Pancreas (tissue), 10 donors: ENCODE data around the gene THAP5. TPM values are rescaled to one million over a fixed set of nuclear protein-coding genes. Genes with fewer than 3 reads are reported as not detected.

ENCODE experiments used
- ATAC-seq, 4 donors: fragments of 200-7000 bp; cut with Tn5 transposase; one replicate each; pipeline versions ENCODE4 v1.8.0 to v1.9.1; 2020; ENCODE audit warnings: mild to moderate bottlenecking in 4 of 4, moderate library complexity in 4 of 4
- DNase-seq, 6 donors: peaks; one replicate each; pipeline ENCODE4 v3.0.0-alpha.2; 2020
- FAIRE-seq: peaks from 2 replicates; lab custom pipeline; 2012; peaks lifted over from hg19 to GRCh38; lab: Jason Lieb, UNC
- H3K27ac ChIP-seq, 4 donors: fragments of 200-600 bp; sonication (generic); 1 replicate in 3 of 4; 2 replicates in 1 of 4; pipeline versions ENCODE4 v1.5.0 to v1.8.0; 2020
- H3K27me3 ChIP-seq, 4 donors: fragments of 200-600 bp; one replicate each; pipeline ENCODE4 v1.8.0; 2021
- H3K36me3 ChIP-seq, 3 donors: fragments of 200-600 bp; sonication (generic) in 1 of 3; one replicate each; pipeline versions ENCODE4 v1.5.0 to v1.8.0; 2020 to 2021
- H3K4me1 ChIP-seq, 3 donors: fragments of 200-600 bp; one replicate each; pipeline ENCODE4 v1.8.0; 2021
- H3K4me3 ChIP-seq, 4 donors: fragments of 200-600 bp; sonication (generic) in 2 of 4; one replicate each; pipeline versions ENCODE4 v1.5.0 to v1.8.0; 2020 to 2021
- H3K9me3 ChIP-seq, 4 donors: fragments of 200-600 bp; one replicate each; pipeline ENCODE4 v1.8.0; 2021
- WGBS, 2 donors: extraction: QIAGEN DNeasy Blood & Tissue Kit; methylation state at CpG; one replicate each; pipeline ENCODE4 v1.1.7; 2013; 5-methylcytosine and 5-hydroxymethylcytosine counted together
- intact Hi-C, 3 donors: fragments of 100-400 bp; cut with DNase I; formaldehyde crosslinking; loops; one replicate each; pipeline versions ENCODE4 v1.11.1 to v1.14.2; 2022
- polyA plus RNA-seq, 2 donors: library from polyadenylated mRNA; stranded (reverse); fragments of 200-250 nt; gene quantifications; one replicate each; pipeline ENCODE4 v1.2.3, GENCODE V29; 2013
- total RNA-seq, 6 donors: library from RNA; stranded (reverse); fragmentation: NEBNext Ultra II Directional in 4 of 6; extraction: Animal tissue kit (Norgen Biotek cat#: 25700) in 4 of 6; gene quantifications; one replicate each; pipeline versions ENCODE4 v1.2.1 to v1.2.4, GENCODE V29; 2021 to 2023
- TF ChIP-seq, protein P1 (sequence below), 4 donors: fragments of 200-600 bp; sonication (generic) in 3 of 4; IDR thresholded peaks; one replicate each; pipeline versions ENCODE4 v1.5.0 to v1.8.0; 2021; ENCODE audit warnings: antibody characterized with exemption in 4 of 4
- donor health status: healthy with polysubstance abuse.
- donor health status: DM: no; HTN: no; CAD: no; lungs with moderate emphysema.
- donor health status: DM: no; HTN: no; CAD: no.
- donor health status: control.
- donor health status: control.
- donor health status: Bipolar disorder and iron deficiency.
- donor health status: DM: yes; HTN: yes; CAD: no.
- donor health status: DM: no; HTN: no; CAD: no.
- donor health status: DM: no; HTN: no; CAD: no.
- donor health status: DM: yes; HTN: yes; CAD: no.

The THAP5 gene
- total and polyA plus RNA-seq, 8 donors: 6.4 to 17.4 (median 11.7) TPM

DNA sequence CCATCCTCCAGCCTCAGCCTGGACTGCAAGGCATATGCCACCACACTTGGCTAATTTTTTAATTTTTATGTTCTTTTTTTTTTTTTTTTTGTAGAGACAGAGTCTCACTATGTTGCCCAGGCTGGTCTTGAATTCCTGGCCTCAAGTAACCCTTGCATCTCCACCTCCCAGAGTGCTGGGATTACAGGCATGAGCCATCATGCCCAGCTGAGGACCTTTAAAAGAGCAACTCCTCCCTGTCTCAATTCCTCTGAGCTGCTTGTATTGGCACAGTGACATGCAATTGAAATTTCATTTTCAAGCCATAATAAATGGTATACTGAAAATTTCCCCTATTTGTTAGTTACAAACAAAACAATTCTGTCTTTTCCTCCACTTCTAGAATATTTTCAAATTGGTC is 19.7 kb upstream of the THAP5 start:
- no peaks in the 10 kb centered on the region for H3K4me1 ChIP-seq
- H3K9me3 ChIP-seq: no peaks in the 10 kb centered on the region
- ATAC-seq (no peak), FAIRE-seq (no peak), DNase-seq (no peak)
- H3K27me3 ChIP-seq: no peaks in the 10 kb centered on the region
- intact Hi-C loops: no loop called here
- no peak overlapping the region for H3K4me3 ChIP-seq
- no peaks in the 10 kb centered on the region for H3K36me3 ChIP-seq
- H3K27ac ChIP-seq: no peak overlapping the region
- TF ChIP-seq, protein P1, sequence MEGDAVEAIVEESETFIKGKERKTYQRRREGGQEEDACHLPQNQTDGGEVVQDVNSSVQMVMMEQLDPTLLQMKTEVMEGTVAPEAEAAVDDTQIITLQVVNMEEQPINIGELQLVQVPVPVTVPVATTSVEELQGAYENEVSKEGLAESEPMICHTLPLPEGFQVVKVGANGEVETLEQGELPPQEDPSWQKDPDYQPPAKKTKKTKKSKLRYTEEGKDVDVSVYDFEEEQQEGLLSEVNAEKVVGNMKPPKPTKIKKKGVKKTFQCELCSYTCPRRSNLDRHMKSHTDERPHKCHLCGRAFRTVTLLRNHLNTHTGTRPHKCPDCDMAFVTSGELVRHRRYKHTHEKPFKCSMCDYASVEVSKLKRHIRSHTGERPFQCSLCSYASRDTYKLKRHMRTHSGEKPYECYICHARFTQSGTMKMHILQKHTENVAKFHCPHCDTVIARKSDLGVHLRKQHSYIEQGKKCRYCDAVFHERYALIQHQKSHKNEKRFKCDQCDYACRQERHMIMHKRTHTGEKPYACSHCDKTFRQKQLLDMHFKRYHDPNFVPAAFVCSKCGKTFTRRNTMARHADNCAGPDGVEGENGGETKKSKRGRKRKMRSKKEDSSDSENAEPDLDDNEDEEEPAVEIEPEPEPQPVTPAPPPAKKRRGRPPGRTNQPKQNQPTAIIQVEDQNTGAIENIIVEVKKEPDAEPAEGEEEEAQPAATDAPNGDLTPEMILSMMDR (IDR thresholded peaks at IDR 0.05): no peak

DNA sequence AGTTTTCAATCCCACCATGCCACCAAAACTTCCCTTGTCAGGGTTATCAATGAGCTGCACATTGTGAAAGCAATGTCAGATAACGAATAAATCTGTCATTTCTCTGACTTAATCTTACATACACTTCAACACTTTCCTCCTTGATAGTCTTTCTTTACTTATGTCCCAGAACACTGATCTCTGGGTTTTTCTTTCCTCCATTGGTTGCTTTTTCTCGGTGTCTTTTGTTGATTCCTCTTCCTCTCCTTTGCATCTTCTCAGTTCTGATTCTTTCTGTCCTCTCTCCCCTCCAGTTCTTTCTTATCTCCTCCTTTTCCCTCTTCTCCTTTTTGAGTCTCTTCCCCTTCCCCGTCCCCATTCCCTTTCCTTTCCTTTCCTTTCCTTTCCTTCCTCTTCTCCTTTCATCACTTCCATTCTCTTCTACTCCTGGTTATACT is 16.8 kb upstream of the THAP5 start:
- Histone ChIP-seq H3K4me1 (no peaks in the 10 kb centered on the region), H3K9me3 (no peaks in the 10 kb centered on the region), H3K27me3 (no peaks in the 10 kb centered on the region), H3K4me3 (no peak overlapping the region), H3K27ac (no peak overlapping the region), H3K36me3 (no peaks in the 10 kb centered on the region)
- DNase-seq: no peak
- no peak for ATAC-seq
- intact Hi-C loops: no loop called here
- TF ChIP-seq, protein P1 (IDR thresholded peaks at IDR 0.05): no peak
- FAIRE-seq: no peak
- WGBS, 2 donors: 56 to 65% methylated on average over 2 of the region's 3 CpGs

DNA sequence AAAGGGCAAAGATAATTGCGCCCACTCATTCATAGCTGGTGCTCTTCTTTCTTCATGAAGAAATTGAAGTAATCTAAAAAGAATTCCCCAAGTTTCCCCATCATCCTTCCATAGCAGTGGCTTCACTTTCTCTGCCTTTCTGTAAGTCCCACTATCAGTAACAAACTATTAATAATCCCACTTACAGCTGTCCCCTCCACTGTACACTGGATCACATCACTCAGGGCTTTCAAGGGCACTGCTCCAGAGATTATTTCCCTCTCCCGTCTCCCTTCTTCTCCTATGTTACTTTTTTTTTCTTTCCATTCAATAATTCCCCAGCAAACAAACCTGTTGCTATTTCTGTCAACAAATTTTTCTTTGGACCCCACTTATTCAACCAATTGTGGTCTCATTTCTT is 16.3 kb upstream of the THAP5 start:
- intact Hi-C loops: no loop called here
- no peak for FAIRE-seq
- ATAC-seq: no peak
- TF ChIP-seq, protein P1 (IDR thresholded peaks at IDR 0.05): no peak
- Histone ChIP-seq H3K4me1 (no peaks in the 10 kb centered on the region), H3K27ac (no peak overlapping the region), H3K36me3 (no peaks in the 10 kb centered on the region), H3K27me3 (no peaks in the 10 kb centered on the region), H3K9me3 (no peaks in the 10 kb centered on the region), H3K4me3 (no peak overlapping the region)
- DNase-seq: no peak
- 59 to 72% methylated on average over 2 of the region's 2 CpGs for WGBS, 2 donors

DNA sequence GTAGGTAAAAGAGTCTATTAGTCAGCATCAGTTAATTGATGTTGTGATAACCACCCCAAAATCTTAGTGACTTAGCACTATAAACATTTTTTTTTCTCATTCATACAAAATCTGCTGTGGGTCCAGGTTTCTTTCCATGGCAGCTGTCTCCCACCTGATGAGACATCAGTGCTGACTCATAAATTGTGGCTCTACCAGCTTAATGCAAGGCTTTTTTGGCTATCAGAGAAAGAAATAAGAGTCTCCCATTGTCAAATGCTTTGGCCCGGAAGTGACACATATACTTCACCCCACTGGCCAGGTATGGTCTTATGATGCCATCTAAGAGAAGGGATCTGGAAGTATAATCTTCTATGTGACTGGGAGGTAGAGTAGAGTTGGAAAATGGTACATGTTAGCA is 14.7 kb upstream of the THAP5 start:
- no peak overlapping the region for H3K4me3 ChIP-seq
- H3K4me1 ChIP-seq: no peaks in the 10 kb centered on the region
- intact Hi-C loops: no loop called here
- H3K9me3 ChIP-seq: no peaks in the 10 kb centered on the region
- H3K36me3 ChIP-seq: peaks cover 0 to 6% (median 0%) of the 10 kb centered on the region in 3 donors
- ATAC-seq (no peak), FAIRE-seq (no peak), DNase-seq (no peak)
- H3K27ac ChIP-seq: no peak overlapping the region
- TF ChIP-seq, protein P1 (IDR thresholded peaks at IDR 0.05): no peak
- no peaks in the 10 kb centered on the region for H3K27me3 ChIP-seq
- 90 to 96% methylated on average over 1 of the region's 1 CpG for WGBS, 2 donors

DNA sequence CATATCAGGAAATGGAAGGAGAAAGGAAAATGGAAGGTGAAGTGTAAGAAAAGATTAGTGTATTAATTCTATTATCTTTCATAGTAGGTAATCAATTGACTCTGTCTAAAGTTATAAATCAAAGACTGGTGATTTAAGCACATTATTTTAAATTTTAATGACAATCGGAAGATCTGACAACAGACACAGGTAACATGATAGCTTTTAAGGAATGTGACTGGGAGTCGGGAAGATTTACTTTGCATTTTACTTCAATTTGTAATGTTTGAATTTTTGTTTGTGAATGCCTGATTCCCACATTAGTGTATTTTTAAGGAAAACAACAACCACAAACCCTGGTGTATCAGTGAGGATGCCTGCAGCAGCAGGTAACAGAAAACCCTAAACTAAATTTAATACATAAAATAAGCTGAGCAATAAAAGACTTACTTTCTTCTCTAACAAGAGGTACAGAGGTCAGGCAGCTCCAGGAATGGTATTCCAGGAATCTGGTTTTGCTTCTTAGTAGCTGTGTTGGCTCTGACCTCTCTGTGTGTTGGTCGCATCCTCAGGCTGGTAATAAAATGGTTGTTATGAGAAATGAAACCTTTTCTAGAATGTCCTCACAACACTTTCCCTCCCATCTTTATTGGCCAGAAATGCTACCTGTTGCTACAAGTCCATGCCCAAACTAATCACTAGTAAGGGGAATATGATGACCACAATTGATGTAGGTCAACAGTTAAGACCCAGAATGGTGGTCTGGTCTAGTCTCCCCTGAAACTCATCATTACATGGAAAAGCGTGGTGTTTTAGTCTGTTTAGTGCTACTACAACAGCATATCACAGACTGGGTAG is 12.4 kb upstream of the THAP5 start:
- H3K4me3 ChIP-seq: no peak overlapping the region
- FAIRE-seq (no peak), DNase-seq (no peak), ATAC-seq (peak in 3 of 4 donors; percentile 48 to 59 (median 50))
- H3K4me1 ChIP-seq: no peaks in the 10 kb centered on the region
- WGBS, 2 donors: 60 to 64% methylated on average over 4 of the region's 4 CpGs
- peaks cover 0 to 9% (median 0%) of the 10 kb centered on the region in 3 donors for H3K36me3 ChIP-seq
- TF ChIP-seq, protein P1 (IDR thresholded peaks at IDR 0.05): no peak
- peak overlapping the region in 2 of 4 donors; percentile 30 to 48 for H3K27ac ChIP-seq
- intact Hi-C loops: no loop called here
- no peaks in the 10 kb centered on the region for H3K27me3 ChIP-seq
- H3K9me3 ChIP-seq: no peaks in the 10 kb centered on the region
